Ovary (tissue), 9 donors: ENCODE results near the gene ISG15. TPM values are rescaled to one million over a fixed set of nuclear protein-coding genes. Genes with fewer than 3 reads are reported as not detected.
"Not testable (repeated sequence)": the region's sequence is repeated elsewhere in the genome, so short reads cannot be mapped to it uniquely, and the experiment has no call there.

Source experiments
- DNase-seq, 5 donors: peaks; one replicate each; pipeline ENCODE4 v3.0.0-alpha.2; 2019 to 2020
- H3K27ac ChIP-seq, 2 donors: fragments of 200-600 bp; one replicate each; pipeline versions ENCODE4 v1.5.1 to v1.8.0; 2019 to 2022
- H3K27me3 ChIP-seq: fragments of 200-600 bp; one replicate; pipeline ENCODE4 v1.8.0; 2022
- H3K36me3 ChIP-seq: fragments of 200-600 bp; sonication (generic); one replicate; pipeline ENCODE4 v1.5.1; 2019
- H3K4me1 ChIP-seq: one replicate; pipeline ENCODE4 v1.8.1; 2013; ENCODE audit warnings: mild to moderate bottlenecking, moderate library complexity; ENCODE audit not compliant: insufficient read depth
- H3K4me3 ChIP-seq: fragments of 200-600 bp; sonication (generic); one replicate; pipeline ENCODE4 v1.5.1; 2017
- H3K9me3 ChIP-seq, 2 donors: fragments of 200-600 bp in 1 of 2; sonication (generic) in 1 of 2; one replicate each; pipeline versions ENCODE4 v1.5.1 to v1.8.1; 2013 to 2019; ENCODE audit warnings: mild to moderate bottlenecking in 1 of 2, moderate library complexity in 1 of 2
- EP300 ChIP-seq: sonication (generic); formaldehyde crosslinking; IDR thresholded peaks from one replicate; pipeline ENCODE4 v1.6.1; 2017; ENCODE audit warnings: antibody characterized with exemption
- POLR2A ChIP-seq: fragments of 450-650 bp; IDR thresholded peaks from one replicate; pipeline ENCODE4 v1.6.1; 2017; ENCODE audit warnings: antibody characterized with exemption, mild to moderate bottlenecking, moderate library complexity
- WGBS, 3 donors: extraction: QIAGEN DNeasy Blood & Tissue Kit in 1 of 3; methylation state at CpG; one replicate each; pipeline versions ENCODE4 v1.1.5 to v1.1.7; 2013 to 2017; 5-methylcytosine and 5-hydroxymethylcytosine counted together
- intact Hi-C, 4 donors: fragments of 100-400 bp; cut with DNase I; formaldehyde crosslinking; loops; one replicate each; pipeline versions ENCODE4 v1.11.0 to v1.15.1; 2022 to 2023
- polyA plus RNA-seq, 2 donors: library from polyadenylated mRNA; stranded (reverse); fragments of 200-250 nt in 1 of 2; fragments of 350-450 nt in 1 of 2; fragmentation: Illumina TruSeq in 1 of 2; extraction: RNeasy Lipid Tissue Mini Kit (QIAGEN cat#74804) in 1 of 2; gene quantifications; one replicate each; pipeline ENCODE4 v1.2.3, GENCODE V29; 2013 to 2014
- total RNA-seq, 7 donors: library from RNA; depleted of rRNA in 2 of 7; stranded (reverse); fragments of >200 nt in 2 of 7; fragmentation: NEBNext Ultra II Directional in 3 of 7; extraction: Animal tissue kit (Norgen Biotek cat#: 25700) in 3 of 7; gene quantifications; one replicate each; pipeline versions ENCODE4 v1.1.0 to v1.2.4, GENCODE V29; 2016 to 2023
- TF ChIP-seq, protein P1 (sequence below), 3 donors: fragments of 450-650 bp in 2 of 3; fragments of 200-600 bp in 1 of 3; IDR thresholded peaks; one replicate each; pipeline versions ENCODE4 v1.5.1 to v1.8.0; 2016 to 2022; ENCODE audit warnings: antibody characterized with exemption in 3 of 3, mild to moderate bottlenecking in 1 of 3
- donor health status: DM: no; HTN: no; CAD: no; lungs with moderate emphysema.
- donor health status: DM: no; HTN: no; CAD: no.
- donor health status: Bipolar disorder and iron deficiency.
- donor health status: DM: yes; HTN: yes; CAD: no.
- donor health status: DM: no; HTN: no; CAD: no.
- donor health status: DM: yes; HTN: yes; CAD: no.

Gene ISG15
- total and polyA plus RNA-seq, 9 donors = 7.8 to 83.5 (median 14.9) TPM; not detected in 1

DNA sequence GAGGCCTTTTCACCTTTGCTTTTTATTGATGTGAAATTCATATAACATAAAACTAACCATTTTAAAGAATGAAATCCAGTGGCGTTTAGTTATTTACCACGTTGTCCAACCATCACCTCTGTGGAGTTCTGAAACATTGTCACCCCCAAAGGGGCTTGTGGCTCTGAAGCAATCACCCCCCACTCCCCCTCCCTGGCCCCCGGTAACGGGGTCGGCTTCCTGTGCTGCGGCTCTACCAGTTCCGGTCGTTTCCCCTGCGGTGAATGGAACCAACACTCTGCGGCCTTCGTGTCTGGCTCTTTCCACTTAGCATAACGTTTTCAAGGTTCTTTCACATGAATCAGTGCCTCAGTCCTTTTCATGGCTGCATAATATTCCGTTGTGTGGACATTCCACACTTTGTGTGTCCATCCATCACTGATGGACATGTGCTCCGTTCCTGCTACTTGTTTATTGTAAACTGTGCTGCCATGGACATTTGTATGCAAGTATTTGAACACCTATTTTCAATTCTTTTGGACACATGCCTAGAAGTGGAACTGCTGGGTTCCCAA, 1.8 kb upstream of the ISG15 start:
- H3K27ac ChIP-seq = no peak overlapping the region
- WGBS, 3 donors = 82 to 88% (median 83%) methylated on average over 14 of the region's 14 CpGs
- no peaks in the 10 kb centered on the region for H3K9me3 ChIP-seq
- H3K36me3 ChIP-seq = no peaks in the 10 kb centered on the region
- H3K4me3 ChIP-seq = no peak overlapping the region
- peaks cover 4% of the 10 kb centered on the region for H3K4me1 ChIP-seq
- H3K27me3 ChIP-seq = no peaks in the 10 kb centered on the region
- intact Hi-C loops = no loop called here
- peak in 2 of 5 donors; percentile 6 to 27 for DNase-seq
- TF ChIP-seq POLR2A (no peak), EP300 (no peak)
- TF ChIP-seq, protein P1, sequence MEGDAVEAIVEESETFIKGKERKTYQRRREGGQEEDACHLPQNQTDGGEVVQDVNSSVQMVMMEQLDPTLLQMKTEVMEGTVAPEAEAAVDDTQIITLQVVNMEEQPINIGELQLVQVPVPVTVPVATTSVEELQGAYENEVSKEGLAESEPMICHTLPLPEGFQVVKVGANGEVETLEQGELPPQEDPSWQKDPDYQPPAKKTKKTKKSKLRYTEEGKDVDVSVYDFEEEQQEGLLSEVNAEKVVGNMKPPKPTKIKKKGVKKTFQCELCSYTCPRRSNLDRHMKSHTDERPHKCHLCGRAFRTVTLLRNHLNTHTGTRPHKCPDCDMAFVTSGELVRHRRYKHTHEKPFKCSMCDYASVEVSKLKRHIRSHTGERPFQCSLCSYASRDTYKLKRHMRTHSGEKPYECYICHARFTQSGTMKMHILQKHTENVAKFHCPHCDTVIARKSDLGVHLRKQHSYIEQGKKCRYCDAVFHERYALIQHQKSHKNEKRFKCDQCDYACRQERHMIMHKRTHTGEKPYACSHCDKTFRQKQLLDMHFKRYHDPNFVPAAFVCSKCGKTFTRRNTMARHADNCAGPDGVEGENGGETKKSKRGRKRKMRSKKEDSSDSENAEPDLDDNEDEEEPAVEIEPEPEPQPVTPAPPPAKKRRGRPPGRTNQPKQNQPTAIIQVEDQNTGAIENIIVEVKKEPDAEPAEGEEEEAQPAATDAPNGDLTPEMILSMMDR (IDR thresholded peaks at IDR 0.05) = no peak

DNA sequence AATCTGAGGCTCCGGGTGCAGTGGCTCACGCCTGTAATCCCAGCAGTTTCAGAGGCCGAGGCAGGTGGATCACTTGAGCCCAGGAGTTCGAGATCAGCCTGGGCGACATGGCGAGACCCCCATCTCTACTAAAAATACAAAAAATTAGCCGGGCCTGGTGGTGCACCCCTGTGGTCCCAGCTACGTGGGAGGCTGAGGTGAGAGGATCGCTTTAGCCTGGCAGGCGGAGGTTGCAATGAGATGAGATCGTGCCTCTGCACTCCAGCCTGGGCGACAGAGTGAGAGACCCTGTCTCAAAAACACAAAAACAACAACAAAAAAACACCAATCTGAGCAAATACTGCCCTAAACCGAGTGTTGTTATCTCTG, 577 bp upstream of the ISG15 start:
- H3K9me3 ChIP-seq, intact Hi-C loops, H3K27me3 ChIP-seq, H3K4me1 ChIP-seq, H3K36me3 ChIP-seq: not testable (repeated sequence)
- peak overlapping the region; percentile 67 for H3K4me3 ChIP-seq
- WGBS, 3 donors = 33 to 44% (median 35%) methylated on average over 13 of the region's 13 CpGs
- H3K27ac ChIP-seq = peak overlapping the region in 1 of 2 donors; percentile 57
- DNase-seq = peak in 2 of 5 donors; percentile 11 to 38

DNA sequence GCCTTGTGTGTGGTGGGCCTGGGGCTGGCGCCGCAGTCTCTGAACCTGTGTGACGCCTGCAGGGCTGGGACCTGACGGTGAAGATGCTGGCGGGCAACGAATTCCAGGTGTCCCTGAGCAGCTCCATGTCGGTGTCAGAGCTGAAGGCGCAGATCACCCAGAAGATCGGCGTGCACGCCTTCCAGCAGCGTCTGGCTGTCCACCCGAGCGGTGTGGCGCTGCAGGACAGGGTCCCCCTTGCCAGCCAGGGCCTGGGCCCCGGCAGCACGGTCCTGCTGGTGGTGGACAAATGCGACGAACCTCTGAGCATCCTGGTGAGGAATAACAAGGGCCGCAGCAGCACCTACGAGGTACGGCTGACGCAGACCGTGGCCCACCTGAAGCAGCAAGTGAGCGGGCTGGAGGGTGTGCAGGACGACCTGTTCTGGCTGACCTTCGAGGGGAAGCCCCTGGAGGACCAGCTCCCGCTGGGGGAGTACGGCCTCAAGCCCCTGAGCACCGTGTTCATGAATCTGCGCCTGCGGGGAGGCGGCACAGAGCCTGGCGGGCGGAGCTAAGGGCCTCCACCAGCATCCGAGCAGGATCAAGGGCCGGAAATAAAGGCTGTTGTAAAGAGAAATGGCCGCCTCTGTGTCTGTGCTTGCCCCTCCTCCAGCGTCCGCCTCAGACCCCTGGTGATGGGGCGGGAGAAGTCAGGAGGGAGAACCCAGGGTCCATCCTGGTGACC, 788 bp downstream of the ISG15 start:
- H3K27me3 ChIP-seq = no peaks in the 10 kb centered on the region
- TF ChIP-seq, protein P1 (IDR thresholded peaks at IDR 0.05) = no peak
- TF ChIP-seq EP300 = no peak
- no peak for TF ChIP-seq POLR2A
- peaks cover 4% of the 10 kb centered on the region for H3K4me1 ChIP-seq
- peak overlapping the region; percentile 14 to 57 for H3K27ac ChIP-seq
- intact Hi-C loops = no loop called here
- peak overlapping the region; percentile 67 for H3K4me3 ChIP-seq
- H3K36me3 ChIP-seq = no peaks in the 10 kb centered on the region
- H3K9me3 ChIP-seq = no peaks in the 10 kb centered on the region
- WGBS, 3 donors = 29 to 47% (median 33%) methylated on average over 31 to 41 of the region's 41 CpGs
- DNase-seq = peak in 1 of 5 donors; percentile 50

DNA sequence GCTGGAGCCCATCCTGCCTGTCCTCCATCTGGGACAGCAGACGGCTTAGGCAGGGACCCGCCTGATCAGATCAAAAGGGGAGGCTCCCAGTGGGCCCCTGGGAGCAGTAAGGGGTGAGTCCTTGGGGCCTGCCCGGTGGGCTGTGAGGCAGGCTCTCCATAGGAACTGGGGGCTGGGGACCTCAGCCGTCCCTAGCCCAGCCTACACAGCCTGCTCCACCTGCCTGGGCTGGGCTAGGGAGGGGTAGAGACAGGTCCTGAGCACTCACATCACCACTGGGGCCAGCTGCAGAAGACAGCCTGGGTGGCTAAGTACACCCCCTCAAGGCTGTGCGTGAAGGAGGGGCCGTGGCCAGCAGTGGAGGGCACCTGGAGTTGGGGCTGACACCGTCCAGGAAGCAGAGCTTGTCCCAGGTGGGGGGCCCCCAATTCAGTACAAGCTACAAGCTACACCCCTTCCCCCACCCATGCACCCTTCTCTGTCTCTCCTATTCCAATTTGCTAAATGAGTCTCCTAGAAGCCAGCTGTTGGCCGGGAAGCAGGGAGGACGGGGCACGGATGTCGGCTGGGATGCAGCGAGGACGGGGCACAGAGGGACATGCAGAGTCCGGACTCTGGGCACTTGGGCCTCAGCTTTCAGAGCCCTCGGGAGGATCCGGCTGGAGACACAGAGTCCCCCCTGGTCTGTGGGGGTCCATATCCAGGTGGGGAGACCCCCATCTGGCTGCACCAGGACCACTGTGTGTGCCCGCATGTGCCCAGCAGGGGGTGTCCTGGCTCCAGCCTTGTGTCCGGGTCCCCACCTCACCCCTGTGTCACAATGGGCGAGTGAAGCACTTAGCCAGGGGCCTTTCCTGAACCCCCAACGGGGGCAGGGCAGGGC, 1.7 kb downstream of the ISG15 start:
- TF ChIP-seq EP300 = no peak
- TF ChIP-seq, protein P1 (IDR thresholded peaks at IDR 0.05) = no peak
- TF ChIP-seq POLR2A = no peak
- Histone ChIP-seq H3K27me3 (no peaks in the 10 kb centered on the region), H3K4me3 (no peak overlapping the region), H3K9me3 (no peaks in the 10 kb centered on the region), H3K36me3 (no peaks in the 10 kb centered on the region), H3K27ac (no peak overlapping the region), H3K4me1 (peaks cover 4% of the 10 kb centered on the region)
- intact Hi-C loops = no loop called here
- DNase-seq = peak in 1 of 5 donors; percentile 41
- 64 to 75% (median 70%) methylated on average over 19 to 20 of the region's 20 CpGs for WGBS, 3 donors

DNA sequence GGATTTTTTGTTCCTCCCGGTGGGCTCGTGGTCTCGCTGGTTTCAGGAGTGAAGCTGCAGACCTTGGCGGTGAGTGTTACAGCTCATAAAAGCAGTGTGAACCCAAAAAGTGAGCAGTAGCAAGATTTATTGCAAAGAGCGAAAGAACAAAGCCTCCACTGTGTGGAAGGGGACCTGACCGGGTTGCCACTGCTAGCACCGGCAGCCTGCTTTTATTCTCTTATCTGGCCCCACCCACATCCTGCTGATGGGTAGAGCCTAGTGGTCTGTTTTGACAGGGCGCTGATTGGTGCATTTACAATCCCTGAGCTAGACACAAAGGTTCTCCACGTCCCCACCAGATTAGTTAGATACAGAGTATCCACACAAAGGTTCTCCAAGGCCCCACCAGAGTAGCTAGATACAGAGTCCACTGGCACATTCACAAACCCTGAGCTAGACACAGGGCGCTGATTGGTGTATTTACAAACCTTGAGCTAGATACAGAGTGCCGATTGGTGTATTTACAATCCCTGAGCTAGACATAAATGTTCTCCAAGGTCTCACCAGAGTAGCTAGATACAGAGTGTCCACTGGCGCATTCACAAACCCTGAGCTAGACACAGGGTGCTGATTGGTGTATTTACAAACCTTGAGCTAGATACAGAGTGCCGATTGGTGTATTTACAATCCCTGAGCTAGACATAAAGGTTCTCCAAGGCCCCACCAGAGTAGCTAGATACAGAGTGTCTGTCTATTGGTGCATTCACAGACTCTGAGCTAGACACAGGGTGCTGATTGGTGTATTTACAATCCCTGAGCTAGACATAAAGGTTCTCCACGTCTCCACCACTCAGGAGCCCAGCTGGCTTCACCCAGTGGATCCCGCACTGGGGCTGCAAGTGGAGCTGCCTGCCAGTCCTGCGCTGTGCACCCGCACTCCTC, 4.4 kb downstream of the ISG15 start:
- intact Hi-C loops, H3K4me1 ChIP-seq, H3K27ac ChIP-seq, H3K36me3 ChIP-seq, H3K4me3 ChIP-seq, H3K9me3 ChIP-seq, DNase-seq, H3K27me3 ChIP-seq: not testable (repeated sequence)
- 79 to 83% (median 81%) methylated on average over 15 to 17 of the region's 17 CpGs for WGBS, 3 donors

DNA sequence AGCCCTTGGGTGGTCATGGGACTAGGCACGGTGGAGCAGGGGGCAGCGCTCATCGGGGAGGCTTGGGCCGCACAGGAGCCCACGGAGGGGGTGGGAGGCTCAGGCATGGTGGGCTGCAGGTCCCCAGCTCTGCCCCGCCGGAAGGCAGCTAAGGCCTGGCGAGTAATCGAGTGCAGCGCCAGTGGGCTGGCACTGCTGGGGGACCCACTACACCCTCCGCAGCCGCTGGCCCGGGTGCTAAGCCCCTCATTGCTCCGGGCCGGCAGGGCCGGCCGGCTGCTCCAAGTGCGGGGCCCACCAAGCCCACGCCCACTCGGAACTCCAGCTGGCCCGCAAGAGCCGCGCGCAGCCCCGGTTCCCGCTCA, 5.0 kb downstream of the ISG15 start:
- H3K4me1 ChIP-seq, H3K4me3 ChIP-seq, H3K27ac ChIP-seq, H3K36me3 ChIP-seq, H3K27me3 ChIP-seq, DNase-seq, H3K9me3 ChIP-seq, intact Hi-C loops: not testable (repeated sequence)
- WGBS, 3 donors = 87 to 91% (median 88%) methylated on average over 26 of the region's 26 CpGs
